GM21360 (cell line): ENCODE measurements around the gene TBR1.

Source experiments
- ATAC-seq: cut with Tn5 transposase; IDR thresholded peaks from one replicate; pipeline ENCODE4 v1.9.1; 2021; ENCODE audit warnings: mild to moderate bottlenecking, moderate library complexity; ENCODE audit not compliant: unreplicated experiment

The TBR1 gene

GRCh38 chr2:161414042-161415033 is 1.8 kb upstream of the TBR1 start:
- ATAC-seq, result peak; percentile 42

GRCh38 chr2:161415034-161415986 is 787 bp upstream of the TBR1 start:
- peak; percentile 24 for ATAC-seq

- no peak for ATAC-seq
Observed at GRCh38 chr2:161416708-161417437, 776 bp downstream of the TBR1 start.

GRCh38 chr2:161417438-161418274 is 1.6 kb downstream of the TBR1 start:
- ATAC-seq, result no peak

- ATAC-seq, result no peak
Observed at GRCh38 chr2:161418275-161418714, 2.2 kb downstream of the TBR1 start.

- no peak for ATAC-seq
Observed at GRCh38 chr2:161418715-161419637, 2.9 kb downstream of the TBR1 start.

GRCh38 chr2:161419638-161420190 is 3.6 kb downstream of the TBR1 start:
- no peak for ATAC-seq

GRCh38 chr2:161420406-161421074 is 4.4 kb downstream of the TBR1 start:
- no peak for ATAC-seq

- ATAC-seq, result no peak
Observed at GRCh38 chr2:161421686-161422085, 5.6 kb downstream of the TBR1 start.

GRCh38 chr2:161422816-161423403 is 6.8 kb downstream of the TBR1 start:
- no peak for ATAC-seq

GRCh38 chr2:161423421-161424393 is 7.6 kb downstream of the TBR1 start:
- no peak for ATAC-seq

GRCh38 chr2:161424394-161424769 is 8.3 kb downstream of the TBR1 start:
- no peak for ATAC-seq

GRCh38 chr2:161424891-161425727 is 9.0 kb downstream of the TBR1 start:
- no peak for ATAC-seq

- ATAC-seq, result no peak
Observed at GRCh38 chr2:161425728-161426454, 9.8 kb downstream of the TBR1 start.

- no peak for ATAC-seq
Observed at GRCh38 chr2:161426455-161426921, 10.4 kb downstream of the TBR1 start.
